Stimulated activated CD4-positive, alpha-beta T cell treated with anti-CD3 and anti-CD28 coated beads, Interleukin-4, amount 100 ng/mL, for 1 hour (primary cell): Measurements from ENCODE around the gene DIPK1B.

ENCODE experiments used
- DNase-seq: peaks from one replicate; pipeline ENCODE4 v3.0.0-alpha.2; 2020

DIPK1B gene

DNA sequence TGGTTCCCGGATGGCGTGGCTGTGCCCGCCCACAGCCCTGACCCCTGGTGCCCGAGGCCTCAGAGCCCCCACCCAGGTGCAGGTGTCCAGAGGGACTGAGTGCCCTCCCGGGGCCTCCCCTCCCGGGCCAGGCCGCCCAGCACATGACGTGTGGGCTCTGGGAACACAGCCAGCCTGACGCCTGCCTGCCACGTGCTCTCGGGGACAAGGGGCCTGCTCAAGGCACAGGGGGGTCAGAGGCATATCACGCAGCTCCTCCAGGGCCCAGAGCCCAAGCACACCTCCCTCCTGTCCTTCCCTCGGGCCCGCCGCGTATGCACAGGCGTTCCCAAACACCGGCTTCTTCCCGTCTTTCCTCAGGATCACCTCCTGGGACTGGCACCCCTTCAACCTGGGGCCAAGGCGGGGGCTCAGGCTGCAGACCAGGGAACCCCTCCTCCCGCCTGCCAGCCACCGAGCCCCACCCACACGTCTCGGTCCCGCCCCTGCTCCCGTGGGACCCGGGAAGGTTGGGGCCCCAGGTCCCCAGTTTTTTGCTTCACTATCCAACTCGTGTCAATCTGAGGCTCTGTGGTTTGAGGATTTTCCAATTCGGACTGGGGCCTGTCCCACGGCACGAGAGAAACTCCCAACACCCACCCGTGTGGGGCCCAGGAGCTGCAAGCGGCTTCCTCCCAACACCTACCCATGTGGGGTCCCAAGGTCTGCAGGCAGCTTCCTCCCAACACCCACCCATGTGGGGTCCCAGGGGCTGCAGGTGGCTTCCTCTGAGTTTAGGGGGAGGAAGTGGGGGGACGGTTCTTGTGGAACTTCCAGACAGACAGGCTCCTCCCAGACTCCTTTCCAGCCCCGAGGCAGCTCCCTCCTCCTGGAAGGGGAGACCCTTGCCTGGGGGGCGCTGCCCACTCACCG is 28.9 kb downstream of the DIPK1B start:
- DNase-seq: peak; percentile 17

DNA sequence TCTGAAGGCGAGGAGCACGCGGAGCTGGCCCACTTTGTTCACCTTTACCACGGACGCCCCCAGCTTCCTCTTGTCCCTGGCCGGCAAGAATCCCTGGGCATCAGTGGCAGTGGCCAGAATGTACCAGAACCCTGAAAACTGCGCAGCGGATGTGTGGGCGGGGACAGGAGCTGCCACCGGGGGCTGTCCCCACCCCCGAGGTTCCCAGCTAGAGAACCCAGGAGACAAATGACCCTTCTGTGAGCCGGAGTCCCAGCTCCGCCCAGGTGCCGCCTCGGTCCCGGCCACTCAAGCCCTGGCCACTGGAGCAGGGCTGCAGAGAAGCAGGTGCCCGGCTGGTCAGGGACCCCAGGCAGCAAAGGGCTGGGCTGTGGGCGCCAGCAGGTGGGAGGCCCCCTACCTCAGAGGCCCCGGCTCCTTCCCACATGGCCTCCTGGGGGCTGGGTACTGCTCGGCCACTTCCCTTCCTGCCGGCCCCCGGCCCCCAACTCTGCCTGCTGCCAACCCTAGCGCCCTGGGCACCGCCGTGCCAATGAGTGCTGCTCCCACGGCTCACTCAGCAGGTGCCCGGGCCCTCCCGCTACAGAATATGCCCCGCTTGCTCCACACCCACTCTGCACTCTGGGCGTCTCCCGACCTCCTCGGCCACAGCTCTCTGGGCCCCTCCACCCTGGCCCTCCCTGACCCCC is 29.7 kb downstream of the DIPK1B start:
- DNase-seq: peak; percentile 46

GRCh38 chr9:136742591-136743391 is 30.4 kb downstream of the DIPK1B start, which contains the start of gene LCN10:
Gene LCN10, minus strand, starts transcription at chr9:136742940. Its CDS starts 37 bp downstream, at chr9:136742903.
- no peak for DNase-seq

DNA sequence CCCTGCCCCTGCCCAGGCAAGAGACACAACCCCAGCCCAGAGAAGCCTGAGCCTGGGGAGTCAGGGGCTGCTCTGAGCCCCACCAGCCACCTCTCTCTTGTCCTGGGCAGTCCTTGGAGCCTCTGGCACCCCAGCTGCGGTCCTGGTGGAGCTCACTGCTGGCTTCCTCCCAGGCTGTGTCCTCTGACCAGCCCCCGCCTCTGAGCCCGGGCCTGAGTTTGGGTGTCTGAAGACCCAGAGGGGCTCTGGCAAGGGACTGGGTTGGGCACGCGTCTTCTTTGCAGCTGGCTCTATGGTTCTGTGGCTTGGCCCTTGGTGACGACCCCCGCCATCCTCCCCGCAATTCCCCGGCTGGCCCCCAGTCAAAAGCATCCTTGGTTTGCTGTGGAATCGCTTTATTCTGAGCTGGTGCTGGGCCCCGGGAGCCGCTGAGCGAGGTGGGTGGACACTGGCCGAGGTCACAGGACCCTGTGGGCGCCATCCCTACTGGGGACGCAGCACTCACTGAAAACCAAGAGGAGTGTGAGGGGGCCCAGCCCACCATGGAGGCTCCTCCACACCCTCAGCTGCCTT is 31.4 kb downstream of the DIPK1B start:
- no peak for DNase-seq

- DNase-seq: no peak
Observed at GRCh38 chr9:136744773-136745172, 32.4 kb downstream of the DIPK1B start.

DNA sequence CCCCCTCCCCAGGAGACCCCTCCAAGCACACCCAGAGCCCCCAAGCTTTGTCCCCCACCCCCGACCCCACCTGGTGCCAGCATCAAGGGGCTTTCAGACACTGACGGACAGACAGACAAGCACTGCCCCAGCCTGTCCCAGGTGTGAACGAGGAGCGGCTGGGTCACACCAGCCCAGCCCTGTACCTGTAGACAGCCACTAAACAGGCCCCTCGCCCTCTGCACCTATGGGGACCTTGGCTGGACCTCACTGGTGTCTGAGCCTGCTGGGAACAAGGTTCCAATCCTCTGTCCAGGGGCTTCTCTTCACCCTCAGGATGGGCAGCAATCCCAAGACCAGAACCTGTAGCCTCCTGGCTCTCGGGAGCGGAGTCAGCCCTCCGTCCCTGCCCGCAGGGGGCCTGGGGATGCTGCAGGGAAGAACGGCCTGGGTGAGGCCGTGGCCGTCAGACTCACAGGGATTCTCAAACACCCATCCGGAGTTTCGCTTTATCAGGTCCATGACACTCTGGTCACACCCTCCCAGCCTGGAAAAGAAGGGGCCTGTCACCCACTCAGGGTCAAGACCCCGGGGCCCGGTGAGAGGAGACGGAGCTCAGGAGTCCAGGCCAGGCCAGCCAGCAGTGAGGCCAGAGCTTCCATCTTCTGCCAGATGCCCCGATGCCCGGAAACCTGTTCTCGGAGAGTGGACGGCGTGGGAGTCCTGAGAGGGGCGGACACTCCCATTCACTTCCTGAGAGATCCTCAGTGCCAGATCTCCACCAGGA is 33.2 kb downstream of the DIPK1B start:
- DNase-seq: no peak

- no peak for DNase-seq
Observed at GRCh38 chr9:136746155-136746490, 33.8 kb downstream of the DIPK1B start.

DNA sequence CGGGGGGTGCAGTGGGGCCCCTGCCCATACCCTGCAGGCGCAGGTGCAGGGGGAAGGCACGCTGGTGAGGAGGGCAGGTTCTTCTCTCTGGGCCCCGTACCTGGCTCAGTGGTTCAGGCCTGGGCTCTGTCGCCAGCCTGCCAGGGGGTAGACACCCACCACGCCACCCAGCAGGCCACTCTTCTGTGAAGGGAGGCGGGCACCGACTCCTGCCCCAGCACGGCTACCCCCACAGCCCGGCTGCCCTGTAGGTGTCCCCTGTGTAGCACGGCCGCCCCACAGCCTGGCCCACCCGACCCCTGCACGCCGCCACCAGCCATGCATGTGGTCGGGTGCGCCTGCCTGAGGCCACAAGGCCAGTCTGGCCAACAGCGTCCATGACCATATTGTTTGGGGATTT is 34.2 kb downstream of the DIPK1B start:
- DNase-seq: no peak

GRCh38 chr9:136747161-136748060 is 35.0 kb downstream of the DIPK1B start:
- DNase-seq: no peak

DNA sequence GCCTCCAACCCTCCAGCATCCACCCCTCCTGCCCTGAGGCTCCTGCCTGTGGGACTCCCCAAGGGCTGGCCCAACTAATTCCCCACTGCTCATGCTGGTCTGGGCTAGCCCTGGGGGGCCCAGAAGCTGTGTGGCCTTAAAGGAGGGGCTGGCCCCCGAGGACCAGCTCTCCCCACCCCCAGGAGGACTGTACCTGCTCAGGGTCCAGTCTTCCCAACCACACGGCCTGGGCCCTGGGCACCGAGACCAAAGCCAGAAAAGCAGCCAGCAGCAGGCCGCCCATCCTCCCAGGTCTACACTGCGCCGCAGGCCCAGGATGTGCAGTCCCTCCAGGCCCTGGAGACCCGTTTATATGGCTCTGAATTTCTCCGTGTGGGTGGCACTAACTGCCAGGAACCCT is 35.8 kb downstream of the DIPK1B start, which contains the start of gene LCN6:
TSS of gene LCN6 (minus strand) at position 325 of the 400 bp plus-strand sequence. CDS start at position 283, 42 bp downstream.
- DNase-seq: no peak

DNA sequence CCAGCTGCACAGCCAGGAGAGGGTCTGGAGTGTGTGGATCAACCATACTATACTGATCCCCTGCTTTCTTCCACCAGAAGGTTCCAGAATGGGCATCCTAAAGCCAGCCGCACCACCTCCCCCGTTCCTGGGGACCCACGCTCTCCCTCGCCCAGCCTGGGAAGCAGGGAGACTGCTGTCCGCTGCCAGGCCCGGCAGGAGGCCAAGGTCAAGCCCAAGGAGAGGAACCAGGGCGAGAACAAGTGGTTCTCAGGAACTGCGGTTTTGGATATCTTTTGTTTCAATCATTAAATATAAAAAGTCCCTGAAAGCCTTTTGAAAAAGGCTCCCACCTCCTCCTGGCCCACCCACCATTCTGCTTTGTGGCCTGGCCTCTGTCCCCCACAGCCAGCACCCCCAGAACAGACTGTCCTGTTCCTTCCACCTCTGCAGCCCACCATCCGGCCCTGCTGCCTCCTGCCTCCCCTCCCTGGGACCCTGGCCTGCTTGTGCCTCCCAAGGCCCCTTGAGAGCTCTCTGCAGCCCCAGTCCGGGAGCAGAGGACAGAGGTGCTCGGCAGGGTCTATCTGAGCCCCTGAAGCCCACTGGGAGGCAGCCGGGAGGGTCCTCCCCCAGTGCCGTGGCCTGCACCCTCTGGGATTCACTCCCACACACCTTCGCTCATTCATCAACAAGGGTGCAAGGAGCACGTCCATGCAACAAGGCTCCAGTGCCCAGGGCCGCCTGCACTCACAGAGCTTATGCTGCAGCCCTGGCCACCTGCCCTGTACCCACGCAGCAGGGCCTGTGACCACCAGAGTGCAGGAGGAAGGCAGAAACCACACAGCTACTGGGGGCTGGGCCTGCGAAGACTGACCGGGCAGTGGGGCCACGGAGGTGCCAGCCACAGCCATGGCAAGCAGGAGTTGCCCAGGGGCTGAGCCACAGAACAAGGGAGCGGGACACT is 36.6 kb downstream of the DIPK1B start:
- no peak for DNase-seq

DNA sequence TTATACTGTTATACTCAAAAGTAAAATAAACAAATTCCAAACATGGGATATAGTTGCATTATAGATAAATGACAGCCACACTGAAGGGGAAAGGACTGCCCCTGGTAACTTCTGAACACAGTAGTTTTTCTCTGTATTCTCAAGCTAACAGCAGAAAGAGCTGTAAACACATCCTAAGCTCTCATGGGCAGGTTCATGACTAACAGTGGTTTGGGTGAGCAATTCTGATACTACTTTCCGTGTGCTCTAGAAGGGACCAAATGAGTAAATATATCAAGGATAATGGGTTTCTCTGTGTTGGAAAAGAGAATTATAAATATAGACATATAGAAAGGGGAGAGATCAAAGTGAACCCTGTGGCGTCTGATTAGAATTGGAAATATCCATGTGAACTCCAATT is 38.2 kb downstream of the DIPK1B start:
- DNase-seq: no peak

DNA sequence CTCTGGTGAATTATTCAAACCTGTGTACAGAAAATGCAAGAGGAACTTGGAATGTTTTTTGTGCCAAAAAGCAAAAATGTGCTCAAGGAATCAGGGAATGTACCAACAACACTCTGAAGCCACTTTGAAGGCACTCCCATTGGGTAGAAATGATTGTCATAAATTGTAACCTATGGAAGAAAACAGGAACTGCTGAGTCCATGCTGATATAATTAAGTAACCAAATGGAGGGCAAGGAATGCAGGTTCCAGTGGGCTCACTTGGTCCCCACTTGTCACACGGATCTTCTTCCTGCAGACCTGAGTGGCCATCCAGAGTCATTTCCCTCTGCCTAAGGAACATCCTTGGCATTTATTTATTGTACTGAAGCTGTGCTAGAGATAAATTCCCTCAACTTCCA is 38.9 kb downstream of the DIPK1B start:
- no peak for DNase-seq

DNA sequence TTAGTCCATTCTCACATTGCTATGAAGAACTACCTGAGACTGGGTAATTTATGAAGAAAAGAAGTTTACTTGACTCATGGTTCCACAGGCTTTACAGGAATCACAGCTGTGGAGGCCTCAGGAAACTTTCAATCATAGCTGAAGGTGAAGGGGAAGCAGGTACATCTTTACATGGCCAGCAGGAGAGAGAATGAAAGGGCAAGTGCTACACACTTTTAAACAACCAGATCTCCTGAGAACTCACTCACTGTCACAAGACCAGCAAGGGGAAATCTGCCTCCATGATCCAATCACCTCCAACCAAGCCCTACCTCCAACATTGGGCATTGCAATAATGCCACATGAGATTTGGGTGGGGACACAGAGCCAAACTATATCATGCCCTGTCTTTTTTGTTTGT is 39.4 kb downstream of the DIPK1B start:
- no peak for DNase-seq

DNA sequence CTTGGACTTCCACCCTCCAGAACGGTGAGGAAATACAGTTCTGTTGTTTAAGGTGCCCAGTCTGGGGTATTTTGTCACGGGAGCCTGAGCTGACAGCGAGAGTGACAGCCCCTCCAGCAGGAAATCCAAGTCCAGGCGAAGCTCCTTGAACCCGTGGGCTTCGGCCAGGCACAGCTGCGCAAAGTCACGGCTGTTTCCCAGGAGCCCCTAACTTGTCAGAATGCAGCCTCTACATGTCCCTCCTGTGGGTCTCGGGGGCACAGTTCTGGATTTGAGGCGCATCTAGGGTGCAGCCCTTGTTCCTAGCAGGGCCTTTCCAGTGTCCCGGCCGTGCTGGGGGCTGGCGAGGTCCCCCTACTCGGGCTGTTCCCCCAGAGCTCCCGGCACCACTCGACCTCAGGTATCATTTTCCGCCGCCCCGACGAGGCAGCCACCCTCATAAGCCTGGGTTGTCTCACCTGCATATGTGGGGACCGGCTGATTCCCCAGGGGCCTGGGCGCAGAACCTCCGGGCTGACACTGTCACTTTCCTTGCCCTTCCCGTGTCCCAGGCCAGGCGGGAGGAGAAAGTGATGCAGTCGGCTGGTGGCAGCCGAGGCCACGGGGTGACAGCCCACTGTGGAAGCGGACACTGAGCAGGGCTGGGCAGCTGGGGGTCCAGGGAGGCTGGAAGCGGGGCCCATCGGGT is 41.1 kb downstream of the DIPK1B start:
- DNase-seq: no peak

- no peak for DNase-seq
Observed at GRCh38 chr9:136754059-136754572, 41.7 kb downstream of the DIPK1B start.

GRCh38 chr9:136754626-136755301 is 42.4 kb downstream of the DIPK1B start:
- no peak for DNase-seq
